Chondrocyte (in vitro differentiated cells): Measurements from ENCODE around the gene FBRSL1. TPM values are rescaled to one million over a fixed set of nuclear protein-coding genes. Genes with fewer than 3 reads are reported as not detected.

ENCODE experiments used
- DNase-seq: peaks from one replicate; pipeline ENCODE4 v3.0.0; 2021; ENCODE audit warnings: mixed read lengths, low spot score
- H3K27ac Mint-ChIP-seq: one replicate; pipeline ENCODE4 v1.8.0; 2021; ENCODE audit warnings: mild to moderate bottlenecking, moderate library complexity, mixed read lengths; ENCODE audit not compliant: unreplicated experiment
- H3K27me3 Mint-ChIP-seq: 2 replicates; pipeline ENCODE4 v1.8.0; 2021; ENCODE audit warnings: low read depth, mixed read lengths
- H3K36me3 Mint-ChIP-seq: 2 replicates; pipeline ENCODE4 v1.8.0; 2021; ENCODE audit warnings: low read depth, mixed read lengths
- H3K4me1 Mint-ChIP-seq: 2 replicates; pipeline ENCODE4 v1.8.0; 2021; ENCODE audit warnings: low read depth, mild to moderate bottlenecking, mixed read lengths
- H3K4me3 Mint-ChIP-seq: one replicate; pipeline ENCODE4 v1.8.0; 2021; ENCODE audit warnings: mild to moderate bottlenecking, moderate library complexity, mixed read lengths; ENCODE audit not compliant: unreplicated experiment
- H3K9me3 Mint-ChIP-seq: 2 replicates; pipeline ENCODE4 v1.8.0; 2021; ENCODE audit warnings: low read depth, mixed read lengths
- total RNA-seq: library from RNA; stranded (reverse); gene quantifications from 3 replicates; pipeline ENCODE4 v1.2.1, GENCODE V29; 2021
- TF ChIP-seq, protein P1 (sequence below): fragments of 200-600 bp; sonication (generic); IDR thresholded peaks from 2 replicates; pipeline ENCODE4 v1.5.0; 2021; ENCODE audit warnings: antibody characterized with exemption, mild to moderate bottlenecking, moderate library complexity

FBRSL1 gene
- total RNA-seq, 1 donor from 2014 or later, result 41.1 TPM

- TF ChIP-seq, protein P1, sequence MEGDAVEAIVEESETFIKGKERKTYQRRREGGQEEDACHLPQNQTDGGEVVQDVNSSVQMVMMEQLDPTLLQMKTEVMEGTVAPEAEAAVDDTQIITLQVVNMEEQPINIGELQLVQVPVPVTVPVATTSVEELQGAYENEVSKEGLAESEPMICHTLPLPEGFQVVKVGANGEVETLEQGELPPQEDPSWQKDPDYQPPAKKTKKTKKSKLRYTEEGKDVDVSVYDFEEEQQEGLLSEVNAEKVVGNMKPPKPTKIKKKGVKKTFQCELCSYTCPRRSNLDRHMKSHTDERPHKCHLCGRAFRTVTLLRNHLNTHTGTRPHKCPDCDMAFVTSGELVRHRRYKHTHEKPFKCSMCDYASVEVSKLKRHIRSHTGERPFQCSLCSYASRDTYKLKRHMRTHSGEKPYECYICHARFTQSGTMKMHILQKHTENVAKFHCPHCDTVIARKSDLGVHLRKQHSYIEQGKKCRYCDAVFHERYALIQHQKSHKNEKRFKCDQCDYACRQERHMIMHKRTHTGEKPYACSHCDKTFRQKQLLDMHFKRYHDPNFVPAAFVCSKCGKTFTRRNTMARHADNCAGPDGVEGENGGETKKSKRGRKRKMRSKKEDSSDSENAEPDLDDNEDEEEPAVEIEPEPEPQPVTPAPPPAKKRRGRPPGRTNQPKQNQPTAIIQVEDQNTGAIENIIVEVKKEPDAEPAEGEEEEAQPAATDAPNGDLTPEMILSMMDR, result no peak
- H3K9me3 Mint-ChIP-seq, result no peaks in the 10 kb centered on the region
- DNase-seq, result peak; percentile 74
- H3K4me1 Mint-ChIP-seq, result no peaks in the 10 kb centered on the region
- no peaks in the 10 kb centered on the region for H3K36me3 Mint-ChIP-seq
- no peak overlapping the region for H3K4me3 Mint-ChIP-seq
- no peak overlapping the region for H3K27ac Mint-ChIP-seq
- peaks cover 13% of the 10 kb centered on the region for H3K27me3 Mint-ChIP-seq
Observed at GRCh38 chr12:132475304-132476037, 14.5 kb upstream of the FBRSL1 start.

- Mint-ChIP-seq H3K36me3 (no peaks in the 10 kb centered on the region), H3K4me3 (no peak overlapping the region), H3K9me3 (no peaks in the 10 kb centered on the region), H3K4me1 (no peaks in the 10 kb centered on the region), H3K27ac (no peak overlapping the region), H3K27me3 (peaks cover 12% of the 10 kb centered on the region)
- DNase-seq, result peak; percentile 54
- TF ChIP-seq, protein P1, result no peak
Observed at GRCh38 chr12:132476038-132476414, 13.9 kb upstream of the FBRSL1 start.

DNA sequence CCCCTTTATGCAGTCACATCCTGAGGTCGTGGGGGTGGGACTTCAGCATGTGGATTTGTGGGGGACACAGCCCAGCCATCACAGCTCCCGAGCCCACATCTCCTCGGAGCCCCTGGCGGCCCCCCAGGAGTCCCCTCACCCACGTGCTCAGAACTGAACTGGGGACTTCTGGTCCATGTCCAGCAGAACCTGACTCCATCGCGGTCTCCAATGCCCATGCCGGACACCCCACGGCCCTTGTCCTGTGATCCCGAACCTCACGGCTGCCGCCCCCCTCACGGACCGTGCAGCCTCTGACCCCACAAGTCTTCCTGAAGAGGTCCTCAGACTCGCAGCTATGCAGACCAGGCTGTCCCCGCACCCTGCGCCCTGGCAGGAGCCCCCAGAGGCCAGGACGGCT lies 13.5 kb upstream of the FBRSL1 start:
- Mint-ChIP-seq H3K36me3 (no peaks in the 10 kb centered on the region), H3K27me3 (peaks cover 11% of the 10 kb centered on the region), H3K4me3 (no peak overlapping the region), H3K4me1 (no peaks in the 10 kb centered on the region), H3K9me3 (no peaks in the 10 kb centered on the region), H3K27ac (no peak overlapping the region)
- peak; percentile 90 for DNase-seq
- TF ChIP-seq, protein P1, result no peak

GRCh38 chr12:132477017-132477702 lies 12.8 kb upstream of the FBRSL1 start:
- no peak overlapping the region for H3K4me3 Mint-ChIP-seq
- H3K27ac Mint-ChIP-seq, result no peak overlapping the region
- TF ChIP-seq, protein P1, result no peak
- DNase-seq, result peak; percentile 68
- peaks cover 15% of the 10 kb centered on the region for H3K27me3 Mint-ChIP-seq
- no peaks in the 10 kb centered on the region for H3K4me1 Mint-ChIP-seq
- H3K36me3 Mint-ChIP-seq, result no peaks in the 10 kb centered on the region
- H3K9me3 Mint-ChIP-seq, result no peaks in the 10 kb centered on the region

GRCh38 chr12:132477703-132478432 lies 12.1 kb upstream of the FBRSL1 start:
- no peaks in the 10 kb centered on the region for H3K4me1 Mint-ChIP-seq
- H3K4me3 Mint-ChIP-seq, result no peak overlapping the region
- peak; percentile 59 for DNase-seq
- H3K36me3 Mint-ChIP-seq, result no peaks in the 10 kb centered on the region
- no peak overlapping the region for H3K27ac Mint-ChIP-seq
- H3K9me3 Mint-ChIP-seq, result no peaks in the 10 kb centered on the region
- H3K27me3 Mint-ChIP-seq, result peaks cover 17% of the 10 kb centered on the region
- TF ChIP-seq, protein P1, result no peak
